Lower lobe of right lung (tissue), 2 donors: ENCODE results near the gene JPH3. TPM values are rescaled to one million over a fixed set of nuclear protein-coding genes. Genes with fewer than 3 reads are reported as not detected.

Experiments used
- ATAC-seq, 2 donors: fragments of 200-7000 bp; cut with Tn5 transposase; one replicate each; pipeline ENCODE4 v1.9.1; 2020 to 2022; ENCODE audit warnings: mild to moderate bottlenecking in 2 of 2, moderate library complexity in 2 of 2
- DNase-seq: peaks from one replicate; pipeline ENCODE4 v3.0.0-alpha.2; 2020
- H3K27ac ChIP-seq: fragments of 200-600 bp; one replicate; pipeline ENCODE4 v1.8.0; 2022
- H3K27me3 ChIP-seq: fragments of 200-600 bp; one replicate; pipeline ENCODE4 v1.8.0; 2022; ENCODE audit warnings: low read depth
- H3K36me3 ChIP-seq: fragments of 200-600 bp; one replicate; pipeline ENCODE4 v1.8.0; 2022; ENCODE audit warnings: mild to moderate bottlenecking
- H3K4me1 ChIP-seq: fragments of 200-600 bp; one replicate; pipeline ENCODE4 v1.8.0; 2022
- H3K4me3 ChIP-seq: fragments of 200-600 bp; one replicate; pipeline ENCODE4 v1.8.0; 2022; ENCODE audit warnings: mild to moderate bottlenecking
- H3K9me3 ChIP-seq: fragments of 200-600 bp; one replicate; pipeline ENCODE4 v1.8.0; 2022
- CTCF ChIP-seq: fragments of 200-600 bp; IDR thresholded peaks from one replicate; pipeline ENCODE4 v1.8.0; 2022; ENCODE audit warnings: antibody characterized with exemption, mild to moderate bottlenecking
- intact Hi-C: fragments of 100-400 bp; cut with DNase I; formaldehyde crosslinking; loops from one replicate; pipeline ENCODE4 v1.11.0; 2022
- total RNA-seq: library from RNA; stranded (reverse); fragmentation: NEBNext Ultra II Directional; extraction: Animal tissue kit (Norgen Biotek cat#: 25700); gene quantifications from one replicate; pipeline ENCODE4 v1.2.1, GENCODE V29; 2021
- donor health status: DM: no; HTN: yes; CAD: no; lungs with severe emphysema.

JPH3 gene
- total RNA-seq, 1 donor from 2014 or later: 0.12 TPM

- no peak for TF ChIP-seq CTCF
- ATAC-seq (no peak), DNase-seq (no peak)
- intact Hi-C loops: no loop called here
- Histone ChIP-seq H3K9me3 (no peaks in the 10 kb centered on the region), H3K27me3 (peaks cover 36% of the 10 kb centered on the region), H3K4me3 (no peak overlapping the region), H3K27ac (no peak overlapping the region), H3K36me3 (no peaks in the 10 kb centered on the region), H3K4me1 (no peaks in the 10 kb centered on the region)
Measured at GRCh38 chr16:87664792-87665191, 62.5 kb downstream of the JPH3 start.

- intact Hi-C loops: no loop called here
- TF ChIP-seq CTCF: no peak
- H3K27me3 ChIP-seq: peaks cover 35% of the 10 kb centered on the region
- no peak for ATAC-seq
- no peak overlapping the region for H3K4me3 ChIP-seq
- H3K4me1 ChIP-seq: no peaks in the 10 kb centered on the region
- no peak for DNase-seq
- H3K9me3 ChIP-seq: no peaks in the 10 kb centered on the region
- H3K27ac ChIP-seq: no peak overlapping the region
- no peaks in the 10 kb centered on the region for H3K36me3 ChIP-seq
Measured at GRCh38 chr16:87665193-87665592, 62.9 kb downstream of the JPH3 start.

- no peak for DNase-seq
- Histone ChIP-seq H3K9me3 (no peaks in the 10 kb centered on the region), H3K27ac (no peak overlapping the region), H3K36me3 (no peaks in the 10 kb centered on the region), H3K4me3 (no peak overlapping the region), H3K4me1 (no peaks in the 10 kb centered on the region), H3K27me3 (peaks cover 32% of the 10 kb centered on the region)
- intact Hi-C loops: no loop called here
- ATAC-seq: no peak
- no peak for TF ChIP-seq CTCF
Measured at GRCh38 chr16:87666919-87667318, 64.6 kb downstream of the JPH3 start.

- H3K4me3 ChIP-seq: no peak overlapping the region
- intact Hi-C loops: no loop called here
- H3K27me3 ChIP-seq: peaks cover 32% of the 10 kb centered on the region
- ATAC-seq (no peak), DNase-seq (no peak)
- H3K36me3 ChIP-seq: no peaks in the 10 kb centered on the region
- TF ChIP-seq CTCF: no peak
- no peaks in the 10 kb centered on the region for H3K4me1 ChIP-seq
- no peak overlapping the region for H3K27ac ChIP-seq
- no peaks in the 10 kb centered on the region for H3K9me3 ChIP-seq
Measured at GRCh38 chr16:87667443-87667842, 65.1 kb downstream of the JPH3 start.

- DNase-seq (no peak), ATAC-seq (no peak)
- no peak for TF ChIP-seq CTCF
- Histone ChIP-seq H3K4me3 (no peak overlapping the region), H3K9me3 (no peaks in the 10 kb centered on the region), H3K36me3 (no peaks in the 10 kb centered on the region), H3K4me1 (no peaks in the 10 kb centered on the region), H3K27me3 (peaks cover 32% of the 10 kb centered on the region), H3K27ac (no peak overlapping the region)
- intact Hi-C loops: no loop called here
Measured at GRCh38 chr16:87667946-87668345, 65.6 kb downstream of the JPH3 start.

GRCh38 chr16:87669672-87670071, 67.4 kb downstream of the JPH3 start:
- intact Hi-C loops: no loop called here
- DNase-seq (no peak), ATAC-seq (no peak)
- TF ChIP-seq CTCF: no peak
- H3K9me3 ChIP-seq: no peaks in the 10 kb centered on the region
- peaks cover 27% of the 10 kb centered on the region for H3K27me3 ChIP-seq
- H3K27ac ChIP-seq: no peak overlapping the region
- no peak overlapping the region for H3K4me3 ChIP-seq
- no peaks in the 10 kb centered on the region for H3K4me1 ChIP-seq
- H3K36me3 ChIP-seq: no peaks in the 10 kb centered on the region
